GM21381 (cell line): ENCODE data around the gene SLC6A6.

Experiments
- ATAC-seq: cut with Tn5 transposase; IDR thresholded peaks from one replicate; pipeline ENCODE4 v1.9.1; 2021; ENCODE audit warnings: mild to moderate bottlenecking, moderate library complexity; ENCODE audit not compliant: unreplicated experiment

SLC6A6 gene

DNA sequence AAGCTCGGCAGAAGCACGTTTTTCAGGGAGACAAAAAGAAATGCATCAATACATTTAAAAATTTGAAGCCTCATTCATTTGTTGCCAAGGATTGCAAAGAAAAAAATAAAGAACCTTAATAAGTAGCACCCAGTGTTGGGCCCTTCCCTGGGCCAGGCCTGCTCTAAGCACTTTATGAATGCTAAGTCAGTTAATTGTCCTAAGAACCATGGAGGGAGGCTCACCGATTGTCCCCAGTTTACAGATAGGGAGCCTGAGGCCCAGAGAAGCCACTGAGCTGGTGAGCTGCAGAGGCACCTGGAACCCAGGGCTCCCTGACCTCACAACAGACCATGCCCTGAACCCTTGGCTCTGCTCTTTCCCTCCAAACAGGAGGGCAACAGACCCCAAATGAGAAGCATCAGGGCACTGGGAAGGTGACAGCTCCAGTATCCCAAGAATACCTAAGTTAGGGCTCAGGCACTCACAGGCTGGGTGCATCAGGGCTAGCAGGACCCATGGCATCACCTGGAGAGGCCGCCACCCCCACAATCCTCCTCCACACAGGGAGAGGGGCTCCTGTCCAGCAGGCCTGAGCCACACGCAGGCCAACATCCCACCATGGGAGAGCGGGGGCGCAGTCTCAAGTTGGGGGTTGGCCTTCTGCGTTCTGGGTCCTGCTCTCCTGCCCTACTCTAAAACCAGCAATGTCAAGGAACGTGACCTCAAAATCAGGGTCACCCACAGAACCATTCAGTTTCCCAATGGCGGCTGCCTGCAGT lies 133.8 kb downstream of the SLC6A6 start:
- no peak for ATAC-seq

DNA sequence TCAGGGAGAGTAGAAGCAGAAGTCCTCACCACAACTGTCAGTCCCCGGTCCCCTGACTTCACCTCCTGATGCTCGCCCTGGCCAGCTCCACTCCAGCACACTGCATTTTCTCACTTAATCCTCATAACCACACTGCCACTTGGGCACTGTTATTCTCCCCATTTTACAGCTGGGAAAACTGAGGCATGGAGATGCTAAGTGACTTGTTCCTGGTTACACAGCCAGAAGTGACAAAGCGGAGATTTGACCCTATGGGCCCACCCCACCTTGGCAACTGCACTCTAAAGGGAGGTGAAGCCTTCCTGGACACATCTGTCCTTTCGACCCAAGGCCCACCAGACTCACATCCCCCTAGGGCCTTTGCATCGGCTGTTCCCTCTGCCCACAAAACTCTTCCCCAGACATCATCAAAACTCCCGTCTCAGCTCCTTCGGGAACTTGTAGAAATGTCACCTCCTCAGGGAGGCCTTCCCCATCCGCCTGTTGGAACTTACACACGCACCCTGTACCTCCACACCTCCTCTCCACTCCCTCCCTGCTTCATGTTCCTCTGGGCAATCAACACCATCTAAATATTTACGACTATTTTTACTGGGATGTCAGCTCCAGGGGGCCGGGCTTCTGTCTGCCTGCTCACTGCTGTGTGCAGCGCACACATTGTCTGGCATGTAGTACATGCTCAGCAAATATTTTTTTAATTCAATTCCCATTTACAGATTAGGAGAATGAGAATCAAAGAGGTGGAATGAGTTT lies 134.6 kb downstream of the SLC6A6 start:
- no peak for ATAC-seq

- no peak for ATAC-seq
Observed at GRCh38 chr3:14537590-14538450, 135.4 kb downstream of the SLC6A6 start.

GRCh38 chr3:14538451-14539088 lies 136.2 kb downstream of the SLC6A6 start:
- no peak for ATAC-seq
